Mesenchymal stem cell (in vitro differentiated cells and primary cell): ENCODE results near the gene EPM2A.

ENCODE experiments used
- DNase-seq: peaks from one replicate; pipeline ENCODE4 v3.0.0-alpha.2; 2013
- H2AFZ ChIP-seq: one replicate; pipeline ENCODE4 v1.6.1; 2013; ENCODE audit warnings: low read depth, mild to moderate bottlenecking, control low read depth, inconsistent platforms, low read length, moderate library complexity
- H2AK5ac ChIP-seq: 2 replicates; pipeline ENCODE4 v1.6.1; 2013; ENCODE audit warnings: low read length, moderate library complexity, mild to moderate bottlenecking, inconsistent platforms; ENCODE audit not compliant: severe bottlenecking
- H2BK120ac ChIP-seq: one replicate; pipeline ENCODE4 v1.6.1; 2013; ENCODE audit warnings: low read depth, mild to moderate bottlenecking, inconsistent platforms, low read length, moderate library complexity
- H2BK12ac ChIP-seq, 2 experiments: one replicate each; pipeline ENCODE4 v1.6.1; 2013; ENCODE audit warnings: inconsistent platforms in 2 of 2, low read length in 2 of 2, mild to moderate bottlenecking in 2 of 2, moderate library complexity in 2 of 2, control low read depth in 1 of 2
- H2BK15ac ChIP-seq: one replicate; pipeline ENCODE4 v1.6.1; 2013; ENCODE audit warnings: mild to moderate bottlenecking, low read depth, inconsistent platforms; ENCODE audit not compliant: poor library complexity, severe bottlenecking
- H2BK5ac ChIP-seq: 2 replicates; pipeline ENCODE4 v1.6.1; 2013; ENCODE audit warnings: low read depth, mild to moderate bottlenecking, low read length, control low read depth, inconsistent platforms; ENCODE audit not compliant: poor library complexity, severe bottlenecking
- H3K14ac ChIP-seq, 2 experiments: one replicate each; pipeline ENCODE4 v1.6.1; 2013; ENCODE audit warnings: inconsistent platforms in 2 of 2, low read length in 2 of 2, control low read depth in 1 of 2, mild to moderate bottlenecking in 1 of 2, moderate library complexity in 1 of 2
- H3K18ac ChIP-seq, 2 experiments: one replicate each; pipeline ENCODE4 v1.6.1; 2013; ENCODE audit warnings: inconsistent platforms in 2 of 2, low read length in 2 of 2, control low read depth in 1 of 2, low read depth in 1 of 2, mild to moderate bottlenecking in 1 of 2
- H3K23ac ChIP-seq, 2 experiments: one replicate each; pipeline ENCODE4 v1.6.1; 2013; ENCODE audit warnings: inconsistent platforms in 2 of 2, low read length in 2 of 2, mild to moderate bottlenecking in 2 of 2, moderate library complexity in 2 of 2, control low read depth in 1 of 2
- H3K27ac ChIP-seq: 2 replicates; pipeline ENCODE4 v1.5.1; 2013; ENCODE audit warnings: mild to moderate bottlenecking, moderate library complexity, low read length, control low read depth, inconsistent platforms; ENCODE audit not compliant: poor library complexity, severe bottlenecking
- H3K27me3 ChIP-seq, 2 experiments: 2 replicates each; pipeline versions ENCODE4 v1.6.1 to v1.7.0; 2013; ENCODE audit warnings: low read length in 2 of 2, mild to moderate bottlenecking in 2 of 2, moderate library complexity in 2 of 2, control low read depth in 1 of 2, inconsistent platforms in 1 of 2; ENCODE audit not compliant: control insufficient read depth in 1 of 2, insufficient read depth in 1 of 2
- H3K36me3 ChIP-seq, 2 experiments: 2 replicates each; pipeline versions ENCODE4 v1.6.1 to v1.7.0; 2013; ENCODE audit warnings: low read length in 2 of 2, control low read depth in 1 of 2, inconsistent platforms in 1 of 2, low read depth in 1 of 2, mild to moderate bottlenecking in 1 of 2; ENCODE audit not compliant: insufficient read depth in 2 of 2, control insufficient read depth in 1 of 2
- H3K4ac ChIP-seq, 2 experiments: one replicate each; pipeline ENCODE4 v1.6.1; 2013; ENCODE audit warnings: inconsistent platforms in 2 of 2, low read length in 2 of 2, mild to moderate bottlenecking in 2 of 2, moderate library complexity in 2 of 2, control low read depth in 1 of 2, low read depth in 1 of 2
- H3K4me1 ChIP-seq: 2 replicates; pipeline ENCODE4 v1.6.1; 2013; ENCODE audit warnings: low read depth, low read length, control low read depth; ENCODE audit not compliant: control insufficient read depth, insufficient read depth
- H3K4me2 ChIP-seq: 2 replicates; pipeline ENCODE4 v1.6.1; 2013; ENCODE audit warnings: low read length, mild to moderate bottlenecking, inconsistent platforms; ENCODE audit not compliant: poor library complexity, severe bottlenecking
- H3K4me3 ChIP-seq, 2 experiments: 2 replicates each; pipeline versions ENCODE4 v1.5.1 to v1.7.0; 2013; ENCODE audit warnings: low read length in 2 of 2, mild to moderate bottlenecking in 2 of 2, control low read depth in 1 of 2, low read depth in 1 of 2; ENCODE audit not compliant: insufficient read depth in 1 of 2
- H3K79me1 ChIP-seq: replicated peaks from 2 replicates; pipeline ENCODE4 v1.6.1; 2013; ENCODE audit warnings: mild to moderate bottlenecking, control low read depth, low read length, inconsistent platforms; ENCODE audit not compliant: poor library complexity, severe bottlenecking
- H3K9ac ChIP-seq: 2 replicates; pipeline ENCODE4 v1.7.0; 2013; ENCODE audit warnings: mild to moderate bottlenecking, low read length, moderate library complexity
- H3K9me3 ChIP-seq: 2 replicates; pipeline ENCODE4 v1.7.0; 2013; ENCODE audit warnings: mild to moderate bottlenecking, low read length; ENCODE audit not compliant: control insufficient read depth
- H4K8ac ChIP-seq: one replicate; pipeline ENCODE4 v1.6.1; 2013; ENCODE audit warnings: inconsistent platforms, mild to moderate bottlenecking, low read length, moderate library complexity
- H4K91ac ChIP-seq: one replicate; pipeline ENCODE4 v1.6.1; 2013; ENCODE audit warnings: mild to moderate bottlenecking, low read length, inconsistent platforms
- WGBS: methylation state at CpG from one replicate; pipeline ENCODE4 v1.1.7; 2013; ENCODE audit warnings: mixed read lengths; 5-methylcytosine and 5-hydroxymethylcytosine counted together

Gene EPM2A

DNA sequence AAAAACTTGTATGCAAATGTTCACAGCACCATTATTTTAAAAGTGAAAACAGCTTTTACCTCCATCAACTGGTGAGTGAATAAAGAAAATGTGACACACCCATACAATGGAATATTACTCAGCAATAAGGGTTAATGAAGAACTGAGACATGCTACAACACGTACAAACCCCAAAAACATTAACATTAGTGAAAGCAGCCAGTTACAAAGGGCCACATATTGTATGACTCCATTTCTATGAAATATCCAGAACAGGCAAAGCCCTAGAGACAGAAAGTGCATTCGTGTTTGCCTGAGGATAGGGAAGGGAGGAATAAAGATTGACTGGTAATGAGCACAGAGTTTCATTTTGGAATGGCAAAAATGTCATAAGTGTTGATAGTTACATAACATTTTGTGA, 21.5 kb downstream of the EPM2A start:
- DNase-seq: no peak
- Histone ChIP-seq H3K23ac (no peak overlapping the region), H3K27ac (no peak overlapping the region), H3K79me1 (no peaks in the 10 kb centered on the region), H4K91ac (no peak overlapping the region), H3K27me3 (no peaks in the 10 kb centered on the region), H2BK120ac (no peak overlapping the region), H3K18ac (no peak overlapping the region), H3K4me3 (no peak overlapping the region), H2BK15ac (no peak overlapping the region), H3K36me3 (no peaks in the 10 kb centered on the region), H2BK12ac (no peak overlapping the region), H2AK5ac (no peak overlapping the region), H3K4me1 (no peaks in the 10 kb centered on the region), H3K9ac (no peak overlapping the region), H2AFZ (no peak overlapping the region), H3K4ac (no peak overlapping the region), H3K4me2 (no peak overlapping the region), H2BK5ac (no peak overlapping the region), H3K14ac (no peak overlapping the region), H4K8ac (no peak overlapping the region), H3K9me3 (peaks cover 13% of the 10 kb centered on the region)
- WGBS: 94% methylated on average over 2 of the region's 2 CpGs

DNA sequence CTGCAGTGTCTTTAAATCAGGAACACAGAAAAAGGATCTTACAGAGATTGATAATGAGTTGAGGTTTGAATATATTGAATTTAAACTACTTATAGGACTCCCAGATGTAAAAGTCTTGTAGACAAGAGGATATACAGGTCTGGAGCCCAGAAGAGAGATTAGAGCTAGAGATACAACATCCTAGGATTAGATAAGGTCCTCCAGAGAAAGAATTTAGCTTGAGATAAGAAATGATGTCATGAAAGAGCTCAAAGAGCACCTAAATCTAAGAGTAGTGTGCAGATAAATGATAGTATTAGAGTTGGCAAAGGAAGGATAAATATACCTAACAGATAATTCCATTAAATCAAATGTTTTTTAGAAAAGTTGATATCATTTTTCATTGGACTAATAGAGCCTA, 23.9 kb downstream of the EPM2A start:
- Histone ChIP-seq H2AK5ac (no peak overlapping the region), H3K23ac (no peak overlapping the region), H2BK15ac (no peak overlapping the region), H3K4me2 (no peak overlapping the region), H2BK12ac (no peak overlapping the region), H3K9ac (no peak overlapping the region), H2AFZ (no peak overlapping the region), H3K4ac (no peak overlapping the region), H3K4me3 (no peak overlapping the region), H3K36me3 (no peaks in the 10 kb centered on the region), H3K9me3 (peaks cover 17% of the 10 kb centered on the region), H4K8ac (no peak overlapping the region), H3K27me3 (no peaks in the 10 kb centered on the region), H3K4me1 (no peaks in the 10 kb centered on the region), H3K27ac (no peak overlapping the region), H2BK5ac (no peak overlapping the region), H2BK120ac (no peak overlapping the region), H3K18ac (no peak overlapping the region), H3K14ac (no peak overlapping the region), H4K91ac (no peak overlapping the region), H3K79me1 (no peaks in the 10 kb centered on the region)
- no peak for DNase-seq

DNA sequence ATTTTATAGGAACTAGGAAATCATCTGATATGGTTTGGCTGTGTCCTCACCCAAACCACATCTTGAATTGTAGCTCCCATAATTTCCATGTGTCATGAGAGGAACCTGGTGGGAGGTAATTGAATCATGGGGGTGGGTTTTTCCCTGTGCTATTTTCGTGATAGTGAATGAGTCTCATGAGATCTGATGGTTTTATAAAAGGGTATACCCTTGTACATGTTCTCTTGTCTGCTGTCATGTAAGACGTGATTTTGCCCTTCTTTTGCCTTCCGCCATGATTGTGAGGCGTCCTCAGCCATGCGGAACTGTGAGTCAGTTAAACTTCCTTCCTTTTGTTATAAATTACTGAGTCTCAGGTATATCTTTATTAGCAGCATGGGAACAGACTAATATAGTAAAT, 27.9 kb downstream of the EPM2A start:
- no peaks in the 10 kb centered on the region for H3K4me1 ChIP-seq
- no peak overlapping the region for H3K4ac ChIP-seq
- H2BK120ac ChIP-seq: no peak overlapping the region
- 94% methylated on average over 4 of the region's 5 CpGs for WGBS
- no peak overlapping the region for H3K27ac ChIP-seq
- no peak overlapping the region for H2BK15ac ChIP-seq
- no peaks in the 10 kb centered on the region for H3K36me3 ChIP-seq
- no peak overlapping the region for H2AK5ac ChIP-seq
- H2BK5ac ChIP-seq: no peak overlapping the region
- no peak overlapping the region for H3K14ac ChIP-seq
- no peak overlapping the region for H3K23ac ChIP-seq
- no peak for DNase-seq
- H4K91ac ChIP-seq: no peak overlapping the region
- peaks cover 5% of the 10 kb centered on the region for H3K9me3 ChIP-seq
- no peak overlapping the region for H3K9ac ChIP-seq
- no peak overlapping the region for H4K8ac ChIP-seq
- H3K4me3 ChIP-seq: no peak overlapping the region
- no peaks in the 10 kb centered on the region for H3K27me3 ChIP-seq
- H3K4me2 ChIP-seq: no peak overlapping the region
- no peak overlapping the region for H2AFZ ChIP-seq
- H2BK12ac ChIP-seq: no peak overlapping the region
- no peaks in the 10 kb centered on the region for H3K79me1 ChIP-seq
- no peak overlapping the region for H3K18ac ChIP-seq

DNA sequence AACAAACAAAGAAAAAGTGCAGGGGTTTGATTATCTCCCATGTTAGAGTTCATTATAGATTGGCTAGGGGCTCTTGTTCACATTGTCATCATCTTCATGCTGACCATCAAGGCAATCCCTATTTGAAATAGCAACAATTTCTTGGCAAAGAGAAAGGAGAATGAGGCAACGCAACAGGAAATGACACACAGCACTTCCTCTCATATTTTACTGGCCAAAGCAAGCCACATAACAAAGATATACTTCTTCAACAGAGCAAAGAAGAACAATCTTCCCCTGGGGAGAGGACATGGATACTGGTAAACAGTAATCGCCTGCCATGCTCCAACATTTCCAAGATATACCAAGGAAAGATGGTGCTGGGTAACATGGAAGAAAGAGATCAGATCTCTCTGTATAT, 29.8 kb downstream of the EPM2A start:
- Histone ChIP-seq H3K4me3 (no peak overlapping the region), H3K4me1 (no peaks in the 10 kb centered on the region), H3K4ac (peak overlapping the region in 1 of 2 experiments; percentile 51), H3K27me3 (no peaks in the 10 kb centered on the region), H3K36me3 (no peaks in the 10 kb centered on the region), H3K4me2 (no peak overlapping the region), H3K79me1 (no peaks in the 10 kb centered on the region), H3K27ac (no peak overlapping the region), H2BK15ac (no peak overlapping the region), H2BK120ac (no peak overlapping the region), H3K9me3 (peaks cover 5% of the 10 kb centered on the region), H4K91ac (no peak overlapping the region), H2AFZ (peak overlapping the region; percentile 63), H4K8ac (no peak overlapping the region), H2BK5ac (no peak overlapping the region), H3K18ac (peak overlapping the region in 1 of 2 experiments; percentile 70), H3K14ac (no peak overlapping the region), H3K9ac (no peak overlapping the region), H2AK5ac (no peak overlapping the region), H3K23ac (no peak overlapping the region), H2BK12ac (no peak overlapping the region)
- WGBS: 0% methylated on average over 1 of the region's 2 CpGs
- DNase-seq: peak; percentile 45
